ENCODE data around the gene RAMACL. TPM values are rescaled to one million over a fixed set of nuclear protein-coding genes. Genes with fewer than 3 reads are reported as not detected.
A peak's percentile ranks its signal among the peaks of the same experiment; 100 is the strongest.

Gene RAMACL
- total RNA-seq, 1 donor from 2014 or later = not detected

GRCh38 chr6:166578536-166579236 lies 7.8 kb downstream of the RAMACL start:
- no peak for DNase-seq (ENCODE audit: low spot score in 2 of 2)
- Histone ChIP-seq H3K4me3 (no peak overlapping the region), H3K4me1 (peaks cover 0 to 5% of the 10 kb centered on the region in 2 donors), H3K36me3 (no peaks in the 10 kb centered on the region), H3K9me3 (peaks cover 0 to 4% of the 10 kb centered on the region in 2 donors), H3K27me3 (no peaks in the 10 kb centered on the region), H3K27ac (no peak overlapping the region)
- intact Hi-C loops (cut with DNase I) = loop anchor here (5.0 kb wide), 1 partner anchor 49 kb away; the partner anchor contains the start of gene RPS6KA2
- TF ChIP-seq, protein P1, sequence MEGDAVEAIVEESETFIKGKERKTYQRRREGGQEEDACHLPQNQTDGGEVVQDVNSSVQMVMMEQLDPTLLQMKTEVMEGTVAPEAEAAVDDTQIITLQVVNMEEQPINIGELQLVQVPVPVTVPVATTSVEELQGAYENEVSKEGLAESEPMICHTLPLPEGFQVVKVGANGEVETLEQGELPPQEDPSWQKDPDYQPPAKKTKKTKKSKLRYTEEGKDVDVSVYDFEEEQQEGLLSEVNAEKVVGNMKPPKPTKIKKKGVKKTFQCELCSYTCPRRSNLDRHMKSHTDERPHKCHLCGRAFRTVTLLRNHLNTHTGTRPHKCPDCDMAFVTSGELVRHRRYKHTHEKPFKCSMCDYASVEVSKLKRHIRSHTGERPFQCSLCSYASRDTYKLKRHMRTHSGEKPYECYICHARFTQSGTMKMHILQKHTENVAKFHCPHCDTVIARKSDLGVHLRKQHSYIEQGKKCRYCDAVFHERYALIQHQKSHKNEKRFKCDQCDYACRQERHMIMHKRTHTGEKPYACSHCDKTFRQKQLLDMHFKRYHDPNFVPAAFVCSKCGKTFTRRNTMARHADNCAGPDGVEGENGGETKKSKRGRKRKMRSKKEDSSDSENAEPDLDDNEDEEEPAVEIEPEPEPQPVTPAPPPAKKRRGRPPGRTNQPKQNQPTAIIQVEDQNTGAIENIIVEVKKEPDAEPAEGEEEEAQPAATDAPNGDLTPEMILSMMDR (IDR thresholded peaks at IDR 0.05) = no peak

DNA sequence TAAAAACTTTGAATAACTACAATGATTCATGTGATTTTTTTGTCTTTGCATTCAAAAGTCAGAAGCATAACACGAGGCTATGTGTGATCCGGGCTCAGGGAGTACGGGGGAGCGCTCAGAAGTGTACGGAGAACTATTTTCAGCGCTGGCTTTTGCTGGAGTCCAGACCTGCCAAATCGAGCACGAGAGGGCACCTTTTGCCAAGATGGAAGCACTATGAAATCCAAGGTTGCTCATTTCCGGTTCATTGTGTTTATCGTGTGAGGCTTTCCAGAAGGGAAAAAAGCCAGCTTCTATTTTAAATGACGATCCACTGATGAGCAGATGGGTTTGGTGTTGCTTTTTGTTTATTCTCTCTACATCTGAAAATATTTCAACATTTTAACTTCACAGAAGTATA lies 11.3 kb downstream of the RAMACL start:
- peaks cover 0 to 4% of the 10 kb centered on the region in 2 donors for H3K9me3 ChIP-seq
- peaks cover 0 to 5% of the 10 kb centered on the region in 2 donors for H3K4me1 ChIP-seq
- H3K36me3 ChIP-seq = no peaks in the 10 kb centered on the region
- H3K4me3 ChIP-seq = no peak overlapping the region
- H3K27me3 ChIP-seq = no peaks in the 10 kb centered on the region
- intact Hi-C loops (cut with DNase I) = loop anchor here (1.0 to 5.0 kb wide), 3 partner anchors 18 to 52 kb away; partner anchors contain the start of gene RPS6KA2
- peak; percentile 26 to 85 for DNase-seq (ENCODE audit: low spot score in 2 of 2)
- TF ChIP-seq, protein P1 (IDR thresholded peaks at IDR 0.05) = no peak
- H3K27ac ChIP-seq = peak overlapping the region; percentile 43 to 60

DNA sequence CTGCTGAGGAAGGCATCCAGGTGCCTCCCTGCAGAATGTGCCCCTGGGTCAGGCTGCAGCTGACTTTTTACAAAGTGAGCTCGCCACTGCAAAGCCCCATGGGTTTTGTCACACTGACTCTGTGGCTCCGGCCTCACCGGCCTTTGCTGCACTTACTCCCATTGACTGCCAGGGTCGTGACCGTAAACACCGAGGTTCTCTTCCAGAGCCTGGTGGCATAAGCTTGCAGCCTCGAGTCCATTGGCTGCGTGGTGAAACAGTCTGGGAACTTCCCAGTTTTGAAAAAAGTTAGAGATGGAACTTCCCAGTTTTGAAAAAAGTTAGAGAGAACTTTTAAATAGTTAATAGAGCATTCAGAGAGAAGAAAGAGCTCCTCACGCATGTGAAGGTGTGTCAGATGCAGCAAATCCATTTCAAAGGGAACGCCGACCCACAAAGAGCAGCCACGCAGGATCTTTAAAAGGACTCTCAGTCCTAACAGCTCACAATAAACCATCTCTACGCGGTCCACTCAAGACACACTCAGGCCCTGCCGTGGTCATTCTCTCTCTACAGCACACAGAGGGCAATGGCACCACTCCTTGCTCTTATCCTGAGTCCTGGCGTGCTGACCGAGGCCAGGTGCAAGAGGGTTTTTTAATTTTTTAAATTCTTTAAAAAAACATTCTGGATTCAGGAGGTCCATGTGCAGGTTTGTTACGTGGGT lies 12.8 kb downstream of the RAMACL start:
- Histone ChIP-seq H3K27ac (no peak overlapping the region), H3K27me3 (no peaks in the 10 kb centered on the region), H3K9me3 (peaks cover 0 to 4% of the 10 kb centered on the region in 2 donors), H3K36me3 (no peaks in the 10 kb centered on the region), H3K4me3 (no peak overlapping the region), H3K4me1 (peaks cover 0 to 5% of the 10 kb centered on the region in 2 donors)
- TF ChIP-seq, protein P1 (IDR thresholded peaks at IDR 0.05) = no peak
- no peak for DNase-seq (ENCODE audit: low spot score in 2 of 2)
- intact Hi-C loops (cut with DNase I) = loop anchor here (2.0 kb wide), 1 partner anchor 25 kb away; no protein-coding TSS in a partner anchor

- H3K36me3 ChIP-seq = no peaks in the 10 kb centered on the region
- H3K27ac ChIP-seq = no peak overlapping the region
- H3K27me3 ChIP-seq = no peaks in the 10 kb centered on the region
- H3K4me3 ChIP-seq = no peak overlapping the region
- TF ChIP-seq, protein P1 (IDR thresholded peaks at IDR 0.05) = no peak
- intact Hi-C loops (cut with DNase I) = no loop called here
- peaks cover 0 to 4% of the 10 kb centered on the region in 2 donors for H3K9me3 ChIP-seq
- peaks cover 0 to 5% of the 10 kb centered on the region in 2 donors for H3K4me1 ChIP-seq
- no peak for DNase-seq (ENCODE audit: low spot score in 2 of 2)
Observed at GRCh38 chr6:166572370-166573261, 13.9 kb downstream of the RAMACL start.
